ENCODE measurements around the gene MAPK8IP1.

Gene MAPK8IP1

GRCh38 chr11:45859661-45860140, 25.8 kb upstream of the MAPK8IP1 start:
- no peak overlapping the region for H3K4me3 ChIP-seq (ENCODE audit: low read length)
- peak; percentile 100 for DNase-seq (ENCODE audit: low read depth)
- TF ChIP-seq CTCF (conservative IDR thresholded peaks at IDR 0.05; ENCODE audit: low read length), result no peak

- no peak for DNase-seq (ENCODE audit: low read depth)
- no peak overlapping the region for H3K4me3 ChIP-seq (ENCODE audit: low read length)
- TF ChIP-seq CTCF (conservative IDR thresholded peaks at IDR 0.05; ENCODE audit: low read length), result no peak
Measured at GRCh38 chr11:45860348-45860747, 25.1 kb upstream of the MAPK8IP1 start.

GRCh38 chr11:45860764-45861510, 24.5 kb upstream of the MAPK8IP1 start:
- DNase-seq (ENCODE audit: low read depth), result no peak
- no peak for TF ChIP-seq CTCF (conservative IDR thresholded peaks at IDR 0.05; ENCODE audit: low read length)
- H3K4me3 ChIP-seq (ENCODE audit: low read length), result no peak overlapping the region

GRCh38 chr11:45864041-45864440, 21.4 kb upstream of the MAPK8IP1 start:
- no peak for DNase-seq (ENCODE audit: low read depth)
- H3K4me3 ChIP-seq (ENCODE audit: low read length), result no peak overlapping the region
- TF ChIP-seq CTCF (conservative IDR thresholded peaks at IDR 0.05; ENCODE audit: low read length), result no peak

GRCh38 chr11:45869551-45869950, 15.9 kb upstream of the MAPK8IP1 start:
- H3K4me3 ChIP-seq (ENCODE audit: low read length), result no peak overlapping the region
- TF ChIP-seq CTCF (conservative IDR thresholded peaks at IDR 0.05; ENCODE audit: low read length), result no peak
- DNase-seq (ENCODE audit: low read depth), result no peak

- no peak for DNase-seq (ENCODE audit: low read depth)
- TF ChIP-seq CTCF (conservative IDR thresholded peaks at IDR 0.05; ENCODE audit: low read length), result no peak
- no peak overlapping the region for H3K4me3 ChIP-seq (ENCODE audit: low read length)
Measured at GRCh38 chr11:45870706-45871105, 14.7 kb upstream of the MAPK8IP1 start.

GRCh38 chr11:45871638-45872037, 13.8 kb upstream of the MAPK8IP1 start:
- no peak for TF ChIP-seq CTCF (conservative IDR thresholded peaks at IDR 0.05; ENCODE audit: low read length)
- DNase-seq (ENCODE audit: low read depth), result no peak
- no peak overlapping the region for H3K4me3 ChIP-seq (ENCODE audit: low read length)

All from AG10803 (cell line).